Gastroesophageal sphincter (tissue), 4 donors: Measurements from ENCODE around the gene HEXB. TPM values are rescaled to one million over a fixed set of nuclear protein-coding genes. Genes with fewer than 3 reads are reported as not detected.

Source experiments
- ATAC-seq: fragments of 150-250 bp; one replicate; pipeline ENCODE4 v1.9.1; 2016; ENCODE audit warnings: mild to moderate bottlenecking, moderate library complexity
- H3K27ac ChIP-seq, 4 donors: fragments of 200-600 bp; sonication (generic) in 3 of 4; 1 replicate in 3 of 4; 2 replicates in 1 of 4; pipeline ENCODE4 v1.5.1; 2016 to 2019
- H3K27me3 ChIP-seq: fragments of 200-600 bp; sonication (generic); one replicate; pipeline ENCODE4 v1.5.1; 2019
- H3K36me3 ChIP-seq, 2 donors: fragments of 200-600 bp; sonication (generic); one replicate each; pipeline ENCODE4 v1.5.1; 2019; ENCODE audit warnings: control low read depth in 1 of 2
- H3K4me1 ChIP-seq, 3 donors: fragments of 200-600 bp; sonication (generic); 1 replicate in 2 of 3; 2 replicates in 1 of 3; pipeline ENCODE4 v1.5.1; 2016 to 2019; ENCODE audit warnings: control low read depth in 2 of 3
- H3K4me3 ChIP-seq, 2 donors: fragments of 200-600 bp; sonication (generic); one replicate each; pipeline ENCODE4 v1.5.1; 2019; ENCODE audit warnings: mild to moderate bottlenecking in 1 of 2, moderate library complexity in 1 of 2
- H3K9me3 ChIP-seq, 3 donors: fragments of 200-600 bp; sonication (generic); one replicate each; pipeline ENCODE4 v1.5.1; 2017 to 2019; ENCODE audit warnings: control low read depth in 2 of 3
- CTCF ChIP-seq, 4 experiments: fragments of 200-600 bp in 2 of 4; fragments of 450-650 bp in 2 of 4; sonication (generic) in 1 of 4; IDR thresholded peaks; one replicate each; pipeline ENCODE4 v1.5.1; 2017 to 2019; ENCODE audit warnings: antibody characterized with exemption in 4 of 4, mild to moderate bottlenecking in 2 of 4, moderate library complexity in 2 of 4
- EP300 ChIP-seq: sonication (generic); formaldehyde crosslinking; IDR thresholded peaks from one replicate; pipeline ENCODE4 v1.6.1; 2017; ENCODE audit warnings: antibody characterized with exemption, mild to moderate bottlenecking
- POLR2A ChIP-seq, 2 donors: fragments of 450-650 bp; IDR thresholded peaks; one replicate each; pipeline ENCODE4 v1.6.1; 2017; ENCODE audit warnings: antibody characterized with exemption in 2 of 2, mild to moderate bottlenecking in 2 of 2, moderate library complexity in 1 of 2
- POLR2AphosphoS5 ChIP-seq: sonication (generic); formaldehyde crosslinking; IDR thresholded peaks from one replicate; pipeline ENCODE4 v1.6.1; 2017; ENCODE audit warnings: antibody characterized with exemption
- WGBS, 2 donors: methylation state at CpG; one replicate each; pipeline ENCODE4 v1.1.5; 2018; ENCODE audit warnings: low coverage in 1 of 2; 5-methylcytosine and 5-hydroxymethylcytosine counted together
- total RNA-seq, 4 donors: library from RNA; depleted of rRNA; stranded (reverse); fragments of >200 nt; gene quantifications; one replicate each; pipeline ENCODE4 v1.1.0, GENCODE V29; 2016

Gene HEXB
- total RNA-seq, 4 donors from 2014 or later = 89.1 to 135 (median 103) TPM

- 92% methylated on average over 2 of the region's 2 CpGs; no CpG with 5 or more reads in 1 of the 2 donors for WGBS, 2 donors
- Histone ChIP-seq H3K27ac (no peak overlapping the region), H3K27me3 (no peaks in the 10 kb centered on the region), H3K9me3 (no peaks in the 10 kb centered on the region), H3K4me3 (no peak overlapping the region), H3K36me3 (peaks cover 0 to 55% of the 10 kb centered on the region in 2 donors), H3K4me1 (peaks cover 0 to 29% (median 13%) of the 10 kb centered on the region in 3 donors)
- TF ChIP-seq CTCF (IDR thresholded peaks at IDR 0.05) (no peak), POLR2AphosphoS5 (no peak), EP300 (no peak), POLR2A (IDR thresholded peaks at IDR 0.05) (no peak)
- no peak for ATAC-seq
These were observed 77.6 kb downstream of the HEXB start for GRCh38 chr5:74762599-74762998.

DNA sequence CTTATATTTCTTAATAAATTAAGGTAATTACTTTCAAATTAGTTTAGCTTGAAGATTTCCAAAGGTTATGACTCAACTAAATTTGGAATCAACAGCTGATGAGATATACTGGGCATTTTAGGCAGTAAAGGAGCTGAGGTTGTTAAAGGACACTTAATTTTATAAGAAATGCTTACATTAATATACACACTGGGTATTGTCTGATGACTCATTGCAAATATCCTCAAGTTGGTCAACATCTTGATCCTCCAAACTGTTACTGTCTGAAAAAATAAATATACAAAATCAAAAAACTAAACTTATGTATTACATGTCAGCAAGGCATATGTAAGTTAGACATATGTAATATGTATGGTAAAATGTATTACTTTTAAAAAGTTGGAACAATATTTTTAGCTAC is 78.5 kb downstream of the HEXB start:
- Histone ChIP-seq H3K27me3 (no peaks in the 10 kb centered on the region), H3K36me3 (peaks cover 0 to 46% of the 10 kb centered on the region in 2 donors), H3K4me3 (no peak overlapping the region), H3K4me1 (peaks cover 5 to 38% (median 18%) of the 10 kb centered on the region in 3 donors), H3K27ac (no peak overlapping the region), H3K9me3 (no peaks in the 10 kb centered on the region)
- TF ChIP-seq POLR2A (IDR thresholded peaks at IDR 0.05) = no peak
- TF ChIP-seq CTCF (IDR thresholded peaks at IDR 0.05) = no peak
- TF ChIP-seq EP300 = no peak
- TF ChIP-seq POLR2AphosphoS5 = no peak
- no peak for ATAC-seq

GRCh38 chr5:74765201-74765600 is 80.2 kb downstream of the HEXB start:
- 61 to 73% methylated on average over 5 to 8 of the region's 9 CpGs for WGBS, 2 donors
- no peaks in the 10 kb centered on the region for H3K9me3 ChIP-seq

GRCh38 chr5:74765929-74766328 is 80.9 kb downstream of the HEXB start:
- H3K9me3 ChIP-seq = no peaks in the 10 kb centered on the region
- peaks cover 5 to 40% (median 18%) of the 10 kb centered on the region in 3 donors for H3K4me1 ChIP-seq
- peaks cover 0 to 47% of the 10 kb centered on the region in 2 donors for H3K36me3 ChIP-seq
- peak overlapping the region in 2 of 4 donors; percentile 85 for H3K27ac ChIP-seq
- 75% methylated on average over 23 of the region's 27 CpGs; no CpG with 5 or more reads in 1 of the 2 donors for WGBS, 2 donors
- ATAC-seq = no peak
- no peaks in the 10 kb centered on the region for H3K27me3 ChIP-seq
- no peak for TF ChIP-seq POLR2AphosphoS5
- H3K4me3 ChIP-seq = peak overlapping the region; percentile 92 to 94

More at GRCh38 chr5:74765201-74765600, 80.2 kb downstream of the HEXB start:
- TF ChIP-seq POLR2A (IDR thresholded peaks at IDR 0.05) (no peak), POLR2AphosphoS5 (no peak), CTCF (IDR thresholded peaks at IDR 0.05) (no peak), EP300 (no peak)
- Histone ChIP-seq H3K4me3 (peak overlapping the region in 1 of 2 donors; percentile 92), H3K27ac (no peak overlapping the region), H3K27me3 (no peaks in the 10 kb centered on the region), H3K4me1 (peaks cover 5 to 40% (median 18%) of the 10 kb centered on the region in 3 donors), H3K36me3 (peaks cover 0 to 47% of the 10 kb centered on the region in 2 donors)
- no peak for ATAC-seq

DNA sequence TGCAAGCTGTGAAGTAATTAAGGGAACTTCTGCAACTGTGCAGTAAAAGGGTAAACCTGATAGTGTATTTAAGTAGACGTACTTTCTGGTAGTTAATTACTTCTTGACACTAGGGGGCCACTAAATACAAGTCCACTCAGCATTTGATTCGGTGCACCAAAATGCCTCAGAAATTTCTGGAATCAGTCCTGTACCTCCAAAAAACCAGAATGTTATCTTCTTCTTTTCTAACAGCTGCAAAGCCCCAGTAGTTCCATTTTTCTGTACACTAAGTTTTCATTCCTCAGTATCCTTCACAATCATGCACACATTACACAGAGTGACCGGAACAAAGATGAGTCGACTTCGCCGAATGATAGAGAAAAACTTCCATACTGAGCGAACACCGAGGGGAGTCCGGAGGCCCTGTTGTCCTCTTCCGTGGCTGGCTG is 81.4 kb downstream of the HEXB start:
- peaks cover 5 to 40% (median 18%) of the 10 kb centered on the region in 3 donors for H3K4me1 ChIP-seq
- H3K36me3 ChIP-seq = peaks cover 0 to 47% of the 10 kb centered on the region in 2 donors
- peak; percentile 41 for ATAC-seq
- H3K4me3 ChIP-seq = peak overlapping the region; percentile 92 to 94
- 0% methylated on average over 2 to 4 of the region's 10 CpGs for WGBS, 2 donors
- peak overlapping the region; percentile 19 to 85 (median 83) for H3K27ac ChIP-seq
- H3K9me3 ChIP-seq = no peaks in the 10 kb centered on the region
- TF ChIP-seq CTCF (IDR thresholded peaks at IDR 0.05) (peak; percentile 22 to 48 (median 36)), EP300 (no peak)
- H3K27me3 ChIP-seq = no peaks in the 10 kb centered on the region
